Smooth muscle cell of the pulmonary artery (primary cell): ENCODE measurements around the gene NT5DC2. TPM values are rescaled to one million over a fixed set of nuclear protein-coding genes. Genes with fewer than 3 reads are reported as not detected.

ENCODE experiments used
- total RNA-seq: library from RNA; depleted of rRNA; stranded (reverse); fragments of >200 nt; gene quantifications from 2 replicates; pipeline ENCODE4 v1.2.3, GENCODE V29; 2014

Gene NT5DC2
- total RNA-seq, result 117 and 122 TPM in 2 replicates

DNA sequence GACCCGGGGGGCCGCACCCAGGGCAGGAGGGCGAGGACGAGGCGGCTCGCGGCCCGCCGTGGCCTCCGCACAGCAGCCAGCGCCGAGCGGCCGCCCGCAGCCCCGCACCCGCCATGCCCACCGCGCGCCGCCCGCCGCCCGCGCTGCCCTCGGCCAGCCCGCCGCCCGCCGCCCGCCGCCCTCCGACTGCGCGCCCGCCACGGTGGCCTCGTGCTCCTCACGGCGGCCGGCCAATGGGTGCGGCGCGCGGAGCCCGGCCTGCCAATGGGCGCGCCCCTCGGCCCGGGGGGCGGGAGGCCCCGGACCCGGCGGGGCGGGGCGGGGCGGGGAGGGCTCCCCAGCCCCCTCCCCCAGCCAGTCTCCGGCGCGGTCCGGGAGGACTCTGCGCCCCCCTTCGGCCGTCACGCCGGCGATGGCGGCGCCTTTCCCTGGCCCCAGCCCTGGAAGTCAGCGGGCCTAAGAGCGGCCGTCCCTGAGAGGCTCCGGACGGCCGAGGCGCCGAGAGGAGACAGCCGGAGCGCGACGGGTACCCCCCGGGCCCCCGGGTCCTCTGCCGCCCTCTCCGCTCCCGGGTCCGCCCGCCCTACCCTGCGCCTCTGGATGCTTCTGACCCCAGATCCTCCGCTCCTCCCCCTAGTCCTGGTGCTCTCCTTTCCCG is at the start of gene NT5DC2:
Gene NT5DC2, minus strand, starts transcription at position 235 of the 658 bp plus-strand sequence. Its CDS starts 120 bp downstream, at position 115.

GRCh38 chr3:52536369-52537164 is 2.9 kb upstream of the NT5DC2 start, which contains the start of gene UQCC5:
UQCC5 (plus strand) TSS chr3:52536605; CDS start chr3:52536756, 151 bp downstream.

DNA sequence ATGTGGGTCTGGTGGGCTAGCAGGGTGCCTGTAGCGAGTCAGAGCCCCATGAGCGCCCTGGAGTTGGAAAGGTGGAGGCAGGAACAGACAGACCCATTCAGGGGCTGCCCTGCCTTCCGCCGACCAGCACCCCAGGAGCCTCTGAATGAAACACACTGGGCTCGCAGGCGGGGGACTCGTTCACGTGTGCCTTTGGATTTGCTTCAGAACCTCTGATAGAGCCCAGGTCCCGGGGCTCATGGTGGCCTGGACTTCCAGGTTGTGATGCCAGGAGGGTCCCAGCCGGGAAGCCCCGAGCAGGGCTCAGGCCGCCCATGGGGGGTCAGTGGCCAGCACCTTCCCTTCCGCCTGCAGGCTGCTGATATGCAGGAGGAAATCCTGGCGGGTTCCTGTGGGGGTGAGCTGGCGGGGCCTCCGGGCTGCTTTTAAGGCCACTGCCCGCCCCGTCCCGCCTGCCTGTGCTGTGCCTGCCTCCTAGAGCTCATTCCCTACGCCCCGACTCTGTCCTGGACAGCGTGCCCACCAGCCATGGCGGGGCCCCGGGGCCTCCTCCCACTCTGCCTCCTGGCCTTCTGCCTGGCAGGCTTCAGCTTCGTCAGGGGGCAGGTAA is 38.7 kb downstream of the NT5DC2 start, which contains the start of gene STAB1:
Gene STAB1, plus strand, starts transcription at position 453 of the 610 bp plus-strand sequence. Its CDS starts 76 bp downstream, at position 529.

Other genes with a start within 250 kb of the NT5DC2 start
- 4.7 and 5.3 TPM in 2 replicates for gene GLYCTK, start 246.0 kb downstream of the NT5DC2 start, total RNA-seq
- 4.2 and 5.5 TPM in 2 replicates for gene DNAH1, start 217.5 kb downstream of the NT5DC2 start, total RNA-seq
- gene BAP1, start 123.8 kb downstream of the NT5DC2 start, total RNA-seq, result 47.4 and 64.7 TPM in 2 replicates
- gene PHF7, start 123.2 kb downstream of the NT5DC2 start, total RNA-seq, result 3.5 and 3.8 TPM in 2 replicates
- gene SEMA3G, start 88.8 kb downstream of the NT5DC2 start, total RNA-seq, result 0.03 and 0.13 TPM in 2 replicates
- gene TNNC1, start 79.8 kb downstream of the NT5DC2 start, total RNA-seq, result 0.23 and 2.6 TPM in 2 replicates
- gene NISCH, start 78.3 kb downstream of the NT5DC2 start, total RNA-seq, result 87.9 and 109 TPM in 2 replicates
- 0.50 and 0.59 TPM in 2 replicates for gene STAB1, start 38.5 kb downstream of the NT5DC2 start, total RNA-seq
- 3.1 and 6.5 TPM in 2 replicates for gene UQCC5, start 2.7 kb upstream of the NT5DC2 start, total RNA-seq
- 81.0 and 91.2 TPM in 2 replicates for gene PBRM1, start 152.1 kb upstream of the NT5DC2 start, total RNA-seq
- 74.9 and 78.8 TPM in 2 replicates for gene GNL3, start 152.2 kb upstream of the NT5DC2 start, total RNA-seq
- 106 and 149 TPM in 2 replicates for gene GLT8D1, start 171.9 kb upstream of the NT5DC2 start, total RNA-seq
- 58.3 and 64.1 TPM in 2 replicates for gene SPCS1, start 172.2 kb upstream of the NT5DC2 start, total RNA-seq
- 25.0 and 29.6 TPM in 2 replicates for gene NEK4, start 237.1 kb upstream of the NT5DC2 start, total RNA-seq
- 0.17 and 0.33 TPM in 2 replicates for gene ITIH1, start 243.7 kb upstream of the NT5DC2 start, total RNA-seq